ENCODE measurements around the gene PDZD4.

GRCh38 chrX:153770601-153771414, 59.5 kb downstream of the PDZD4 start:
- TF ChIP-seq CTCF (IDR thresholded peaks at IDR 0.05; ENCODE audit: low read depth, low read length) = no peak
- no peak for TF ChIP-seq EZH2phosphoT487 (IDR thresholded peaks at IDR 0.05; ENCODE audit: low read depth)
